ENCODE results near the gene PCSK1N.

PCSK1N gene

DNA sequence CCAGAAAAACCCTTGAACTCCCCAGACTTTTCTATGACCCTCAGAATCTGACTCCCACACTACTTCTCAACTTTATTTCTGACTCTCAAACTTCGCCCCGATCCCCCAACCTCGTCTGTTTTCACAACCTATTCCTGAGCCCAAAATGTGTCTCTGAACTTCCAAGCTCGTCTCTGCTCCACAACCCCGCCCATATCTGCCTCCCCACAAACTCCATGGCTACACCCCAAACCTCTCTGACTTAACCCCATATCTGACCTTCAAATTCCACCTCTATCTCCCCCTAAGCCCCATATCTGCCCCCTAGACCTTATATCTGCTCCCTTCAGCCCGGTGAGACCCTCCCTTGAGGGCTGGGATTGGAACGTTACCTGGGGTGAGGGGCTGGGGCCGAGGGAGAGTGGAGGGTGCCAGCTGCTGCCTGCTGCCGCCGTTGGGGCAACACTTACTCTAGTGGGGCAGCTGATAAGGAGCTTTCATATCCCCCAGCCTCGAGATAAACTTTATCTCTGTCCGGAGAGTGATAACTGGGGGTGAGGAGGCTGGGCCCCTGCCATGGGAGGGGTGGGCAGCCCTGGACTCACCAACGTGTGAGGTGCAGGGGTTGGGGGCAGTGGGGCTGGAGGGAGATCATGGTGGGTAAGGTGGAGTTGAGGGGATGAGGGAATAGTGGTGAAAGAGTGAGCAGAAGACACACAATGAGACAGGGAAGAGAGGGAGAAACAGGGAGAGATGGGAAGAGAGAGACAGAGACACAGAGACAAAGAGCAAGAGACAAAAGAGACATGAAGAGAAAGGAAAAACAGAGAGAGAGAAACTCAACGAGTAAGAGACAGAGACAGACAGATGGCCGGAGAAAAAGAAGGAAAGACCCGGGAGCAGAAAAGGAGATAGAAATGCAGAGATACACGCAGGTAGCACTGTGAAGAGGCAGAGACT is 47.6 kb downstream of the PCSK1N start:
- no peak for DNase-seq (ENCODE audit: low read depth, low spot score)
- Histone ChIP-seq H3K36me3 (ENCODE audit: insufficient read depth, low read length) (no peaks in the 10 kb centered on the region), H3K9me3 (ENCODE audit: low read depth, low read length) (no peaks in the 10 kb centered on the region), H3K4me3 (no peak overlapping the region), H3K9ac (ENCODE audit: insufficient read length) (no peak overlapping the region), H3K27ac (no peak overlapping the region)
- TF ChIP-seq POLR2AphosphoS5 (IDR thresholded peaks at IDR 0.05; ENCODE audit: borderline replicate concordance, low read depth, low read length), result no peak
- no peak for TF ChIP-seq FOXP2 (optimal IDR thresholded peaks at IDR 0.05; ENCODE audit: control extremely low read depth, extremely low read length, insufficient read depth)
- no peak for TF ChIP-seq EZH2 (IDR thresholded peaks at IDR 0.05)

DNA sequence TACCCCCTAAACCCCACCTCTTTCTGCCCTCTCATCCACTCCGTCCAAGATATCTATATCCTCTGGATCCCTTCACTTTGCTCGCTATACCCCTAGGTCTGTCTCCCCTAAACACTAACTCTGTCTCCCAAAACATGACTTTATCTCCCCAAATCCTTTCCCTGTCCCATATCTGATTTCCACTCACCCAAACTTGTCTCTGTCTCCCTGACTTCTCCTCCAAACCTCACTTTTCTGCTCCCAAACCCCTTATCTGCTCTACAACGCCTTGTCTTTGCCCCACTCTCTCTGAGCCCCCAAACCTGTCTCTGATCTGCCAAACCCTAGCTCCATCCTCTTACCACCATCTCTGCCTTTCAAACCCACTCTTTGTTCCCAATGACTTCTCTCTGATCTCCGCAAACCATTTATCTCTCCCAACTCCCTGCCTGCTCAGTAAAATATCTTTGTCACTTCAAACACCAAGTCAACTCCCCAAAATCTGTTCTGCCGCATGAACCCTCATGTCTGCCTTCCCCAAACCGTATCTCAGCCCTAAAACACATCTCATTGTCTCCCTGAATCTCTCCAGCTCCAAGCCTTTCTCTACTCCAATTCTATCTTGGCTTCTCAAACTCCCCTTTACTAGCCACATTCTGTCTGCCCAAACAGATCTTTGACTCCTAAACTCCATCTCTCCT is 48.4 kb downstream of the PCSK1N start:
- Histone ChIP-seq H3K27ac (no peak overlapping the region), H3K9ac (ENCODE audit: insufficient read length) (no peak overlapping the region), H3K4me3 (no peak overlapping the region), H3K9me3 (ENCODE audit: low read depth, low read length) (no peaks in the 10 kb centered on the region), H3K36me3 (ENCODE audit: insufficient read depth, low read length) (no peaks in the 10 kb centered on the region)
- no peak for TF ChIP-seq POLR2AphosphoS5 (IDR thresholded peaks at IDR 0.05; ENCODE audit: borderline replicate concordance, low read depth, low read length)
- TF ChIP-seq FOXP2 (optimal IDR thresholded peaks at IDR 0.05; ENCODE audit: control extremely low read depth, extremely low read length, insufficient read depth), result no peak
- TF ChIP-seq EZH2 (IDR thresholded peaks at IDR 0.05), result no peak
- DNase-seq (ENCODE audit: low read depth, low spot score), result no peak

DNA sequence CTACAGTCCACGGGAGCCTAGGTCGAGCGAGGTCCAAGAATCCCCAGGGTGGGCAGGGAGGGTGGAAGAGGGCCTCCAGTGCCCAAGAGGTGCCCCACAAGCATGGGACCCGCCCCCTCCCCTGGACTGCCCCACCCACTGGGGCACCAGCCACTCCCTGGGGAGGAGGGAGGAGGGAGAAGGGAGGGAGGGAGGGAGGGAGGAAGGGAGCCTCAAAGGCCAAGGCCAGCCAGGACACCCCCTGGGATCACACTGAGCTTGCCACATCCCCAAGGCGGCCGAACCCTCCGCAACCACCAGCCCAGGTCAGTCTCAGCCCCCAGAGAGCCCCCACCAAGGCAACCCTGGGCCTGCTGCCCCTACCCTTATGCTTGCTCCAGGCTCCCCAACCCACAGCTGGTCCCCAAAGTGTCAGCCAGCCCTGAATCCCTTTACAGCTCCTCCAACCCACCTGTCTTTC is 49.0 kb downstream of the PCSK1N start, which contains the start of gene GATA1:
Gene GATA1, plus strand, starts transcription at position 250 of the 460 bp plus-strand sequence. CDS start 4,520 bp downstream, outside the sequence.
- Histone ChIP-seq H3K4me3 (no peak within 1 kb of the TSS), H3K9me3 (ENCODE audit: low read depth, low read length) (no peaks in the 10 kb centered on the region), H3K36me3 (ENCODE audit: insufficient read depth, low read length) (no peaks in the 10 kb centered on the region), H3K9ac (ENCODE audit: insufficient read length) (no peak within 1 kb of the TSS), H3K27ac (no peak within 1 kb of the TSS)
- DNase-seq (ENCODE audit: low read depth, low spot score), result no peak
- no peak for TF ChIP-seq FOXP2 (optimal IDR thresholded peaks at IDR 0.05; ENCODE audit: control extremely low read depth, extremely low read length, insufficient read depth)

DNA sequence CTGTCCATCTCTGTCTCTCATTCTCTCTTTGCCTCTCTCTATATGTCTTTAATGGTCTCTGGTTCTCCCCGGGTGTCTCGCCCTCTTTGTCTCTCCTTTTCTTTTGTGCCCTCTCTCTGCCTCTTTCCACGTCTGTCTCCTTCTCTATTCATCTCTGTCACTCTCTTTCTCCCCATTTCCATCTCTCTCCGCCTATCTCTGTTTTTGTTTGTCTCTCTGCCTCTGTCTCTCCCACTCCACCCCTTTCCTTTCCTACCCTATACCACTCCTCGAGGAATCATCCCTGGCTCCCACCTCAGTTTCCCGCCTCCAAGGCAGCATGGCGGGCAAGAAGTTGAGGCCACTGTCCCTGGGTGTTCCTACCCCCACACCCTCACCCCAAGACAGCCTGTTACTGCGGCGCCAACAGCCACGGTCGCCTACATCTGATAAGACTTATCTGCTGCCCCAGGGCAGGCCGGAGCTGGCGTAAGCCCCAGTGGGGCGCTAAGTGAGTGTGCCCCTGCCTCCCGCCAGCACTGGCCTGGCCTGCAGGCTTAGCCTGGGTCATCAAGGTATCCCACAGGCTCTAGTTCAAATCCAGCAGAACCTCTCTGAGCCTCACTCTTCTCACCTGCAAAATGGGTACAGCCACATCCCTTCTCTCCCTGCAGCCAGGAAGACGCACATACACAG is 49.7 kb downstream of the PCSK1N start:
- Histone ChIP-seq H3K9ac (ENCODE audit: insufficient read length) (no peak overlapping the region), H3K4me3 (no peak overlapping the region), H3K27ac (no peak overlapping the region), H3K36me3 (ENCODE audit: insufficient read depth, low read length) (no peaks in the 10 kb centered on the region), H3K9me3 (ENCODE audit: low read depth, low read length) (no peaks in the 10 kb centered on the region)
- TF ChIP-seq FOXP2 (optimal IDR thresholded peaks at IDR 0.05; ENCODE audit: control extremely low read depth, extremely low read length, insufficient read depth), result no peak
- no peak for TF ChIP-seq EZH2 (IDR thresholded peaks at IDR 0.05)
- no peak for TF ChIP-seq POLR2AphosphoS5 (IDR thresholded peaks at IDR 0.05; ENCODE audit: borderline replicate concordance, low read depth, low read length)
- no peak for DNase-seq (ENCODE audit: low read depth, low spot score)

DNA sequence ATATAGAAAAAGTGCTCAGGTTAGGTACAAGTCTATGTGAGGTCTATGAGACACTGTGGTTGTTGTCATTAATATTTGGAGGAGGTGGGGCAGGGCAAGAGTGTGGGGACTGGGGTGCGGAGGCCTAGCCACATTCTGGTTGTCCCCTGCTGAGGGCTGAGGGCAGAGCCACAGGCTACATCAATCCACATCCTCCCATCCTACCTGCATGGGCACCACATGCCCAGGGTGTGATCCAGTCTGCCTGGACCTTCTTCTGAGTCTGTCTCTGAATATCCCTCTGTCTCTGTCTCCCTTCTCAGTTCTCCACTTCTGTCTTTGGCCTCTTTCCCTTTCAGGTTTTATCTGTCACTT is 50.2 kb downstream of the PCSK1N start:
- Histone ChIP-seq H3K4me3 (no peak overlapping the region), H3K36me3 (ENCODE audit: insufficient read depth, low read length) (no peaks in the 10 kb centered on the region), H3K9ac (ENCODE audit: insufficient read length) (no peak overlapping the region), H3K9me3 (ENCODE audit: low read depth, low read length) (no peaks in the 10 kb centered on the region), H3K27ac (no peak overlapping the region)
- TF ChIP-seq EZH2 (IDR thresholded peaks at IDR 0.05) (no peak), FOXP2 (optimal IDR thresholded peaks at IDR 0.05; ENCODE audit: control extremely low read depth, extremely low read length, insufficient read depth) (no peak), POLR2AphosphoS5 (IDR thresholded peaks at IDR 0.05; ENCODE audit: borderline replicate concordance, low read depth, low read length) (no peak)
- no peak for DNase-seq (ENCODE audit: low read depth, low spot score)

DNA sequence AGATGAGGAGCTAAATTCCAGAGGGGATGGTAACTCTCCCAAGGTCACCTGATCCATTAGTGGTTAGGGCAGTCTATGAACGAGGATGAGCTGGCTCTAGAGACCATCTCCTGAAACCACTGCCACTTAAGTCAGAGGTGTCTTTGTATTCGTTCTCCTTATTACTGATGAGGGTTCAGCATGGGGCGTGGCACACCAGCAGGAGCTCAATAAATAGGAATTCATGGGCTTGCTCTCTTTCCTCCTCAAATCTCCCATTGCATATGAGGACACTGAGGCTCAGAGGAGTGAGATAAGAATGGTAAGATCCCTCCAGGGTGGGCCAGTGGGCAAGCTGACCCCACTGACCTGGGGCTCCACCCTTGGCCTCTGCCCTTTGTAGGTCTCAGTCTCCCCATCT is 50.7 kb downstream of the PCSK1N start:
- Histone ChIP-seq H3K36me3 (ENCODE audit: insufficient read depth, low read length) (no peaks in the 10 kb centered on the region), H3K9me3 (ENCODE audit: low read depth, low read length) (no peaks in the 10 kb centered on the region), H3K27ac (no peak overlapping the region), H3K9ac (ENCODE audit: insufficient read length) (no peak overlapping the region), H3K4me3 (no peak overlapping the region)
- TF ChIP-seq POLR2AphosphoS5 (IDR thresholded peaks at IDR 0.05; ENCODE audit: borderline replicate concordance, low read depth, low read length) (no peak), FOXP2 (optimal IDR thresholded peaks at IDR 0.05; ENCODE audit: control extremely low read depth, extremely low read length, insufficient read depth) (no peak), EZH2 (IDR thresholded peaks at IDR 0.05) (no peak)
- no peak for DNase-seq (ENCODE audit: low read depth, low spot score)

DNA sequence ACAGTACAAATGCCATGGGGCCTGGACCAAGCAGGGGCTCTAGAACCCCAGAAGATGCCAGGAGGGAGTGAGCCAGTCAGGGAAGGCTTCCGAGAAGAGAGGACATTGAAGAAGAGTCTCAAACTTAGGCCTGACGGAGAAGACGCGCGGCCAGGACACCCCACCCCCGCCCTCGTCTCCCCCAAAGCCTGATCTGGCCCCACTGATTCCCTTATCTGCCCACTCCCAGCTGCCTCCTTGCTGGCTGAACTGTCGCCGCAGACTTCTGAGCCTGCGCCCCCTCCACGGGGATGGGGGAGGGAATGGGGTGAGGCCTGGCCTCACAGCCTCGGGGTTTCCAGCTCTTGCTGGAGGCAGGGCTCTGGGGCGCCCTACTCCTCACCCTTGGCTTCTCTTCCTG is 52.6 kb downstream of the PCSK1N start:
- Histone ChIP-seq H3K27ac (no peak overlapping the region), H3K9me3 (ENCODE audit: low read depth, low read length) (no peaks in the 10 kb centered on the region), H3K36me3 (ENCODE audit: insufficient read depth, low read length) (no peaks in the 10 kb centered on the region), H3K4me3 (no peak overlapping the region), H3K9ac (ENCODE audit: insufficient read length) (no peak overlapping the region)
- TF ChIP-seq EZH2 (IDR thresholded peaks at IDR 0.05), result no peak
- no peak for TF ChIP-seq FOXP2 (optimal IDR thresholded peaks at IDR 0.05; ENCODE audit: control extremely low read depth, extremely low read length, insufficient read depth)
- TF ChIP-seq POLR2AphosphoS5 (IDR thresholded peaks at IDR 0.05; ENCODE audit: borderline replicate concordance, low read depth, low read length), result no peak
- no peak for DNase-seq (ENCODE audit: low read depth, low spot score)

DNA sequence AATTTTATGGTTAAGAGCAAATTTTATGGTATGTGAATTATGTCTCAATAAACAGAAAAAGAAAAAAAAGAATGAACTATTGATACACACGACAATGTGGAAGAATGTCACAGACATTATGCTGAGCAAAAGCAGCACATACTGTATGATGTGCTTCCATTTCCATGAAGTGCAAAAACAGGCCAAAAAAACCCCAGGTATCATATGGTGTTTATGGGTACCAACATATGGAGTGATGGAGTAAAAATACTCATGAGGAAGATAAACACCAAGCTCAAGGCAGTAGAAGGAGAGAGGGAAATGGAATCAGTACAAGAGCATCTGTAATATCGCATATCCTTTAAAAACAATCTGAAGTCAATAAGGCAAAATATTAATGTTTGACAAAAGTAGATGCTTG is 53.2 kb downstream of the PCSK1N start:
- Histone ChIP-seq H3K9me3 (ENCODE audit: low read depth, low read length) (no peaks in the 10 kb centered on the region), H3K4me3 (no peak overlapping the region), H3K36me3 (ENCODE audit: insufficient read depth, low read length) (no peaks in the 10 kb centered on the region), H3K27ac (no peak overlapping the region), H3K9ac (ENCODE audit: insufficient read length) (no peak overlapping the region)
- TF ChIP-seq EZH2 (IDR thresholded peaks at IDR 0.05) (no peak), FOXP2 (optimal IDR thresholded peaks at IDR 0.05; ENCODE audit: control extremely low read depth, extremely low read length, insufficient read depth) (no peak), POLR2AphosphoS5 (IDR thresholded peaks at IDR 0.05; ENCODE audit: borderline replicate concordance, low read depth, low read length) (no peak)
- DNase-seq (ENCODE audit: low read depth, low spot score), result no peak

Data from SK-N-MC (cell line).